HTR-8/SVneo (cell line): ENCODE data around the gene ABHD8.

ENCODE experiments used
- DNase-seq: peaks from one replicate; pipeline ENCODE4 v3.0.0; 2011; ENCODE audit warnings: low spot score, mixed read lengths; ENCODE audit not compliant: insufficient read length
- FAIRE-seq: peaks from 2 replicates; lab custom pipeline; 2011; peaks lifted over from hg19 to GRCh38; lab: Jason Lieb, UNC

The ABHD8 gene

DNA sequence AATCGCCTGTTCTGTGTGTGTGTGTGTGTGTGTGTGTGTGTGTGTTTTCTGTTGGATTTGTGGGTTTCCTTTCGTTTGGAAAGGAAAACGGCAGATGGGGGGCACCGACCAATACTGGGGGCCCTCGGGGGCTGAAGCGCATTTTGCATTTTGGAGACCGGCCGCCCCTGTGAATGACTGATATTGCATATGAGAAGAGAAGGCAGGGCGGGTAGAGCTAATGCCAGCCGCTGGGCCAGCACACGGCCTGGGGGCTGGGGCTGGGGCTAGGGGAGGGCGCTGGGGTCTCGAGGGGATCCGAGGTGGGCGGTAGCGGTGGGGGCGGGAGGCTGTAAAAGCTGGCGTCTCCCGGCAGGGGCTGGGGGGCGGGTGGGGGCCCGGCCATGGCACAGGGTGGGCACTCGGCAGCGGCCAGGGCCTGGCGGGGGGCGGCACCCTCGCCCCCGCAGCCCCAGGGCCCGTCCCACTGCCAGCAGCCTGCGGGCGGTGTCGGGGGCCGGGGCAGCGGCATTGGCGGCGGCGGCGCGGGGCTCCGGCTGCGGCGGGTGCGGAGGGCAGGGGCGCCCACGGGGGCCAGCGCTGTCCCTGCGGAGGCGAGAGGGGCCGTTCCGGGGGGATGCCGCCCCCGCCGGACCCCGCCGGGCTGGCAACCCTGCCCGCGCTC lies 20.2 kb upstream of the ABHD8 start:
- no peak for FAIRE-seq
- DNase-seq, result no peak

DNA sequence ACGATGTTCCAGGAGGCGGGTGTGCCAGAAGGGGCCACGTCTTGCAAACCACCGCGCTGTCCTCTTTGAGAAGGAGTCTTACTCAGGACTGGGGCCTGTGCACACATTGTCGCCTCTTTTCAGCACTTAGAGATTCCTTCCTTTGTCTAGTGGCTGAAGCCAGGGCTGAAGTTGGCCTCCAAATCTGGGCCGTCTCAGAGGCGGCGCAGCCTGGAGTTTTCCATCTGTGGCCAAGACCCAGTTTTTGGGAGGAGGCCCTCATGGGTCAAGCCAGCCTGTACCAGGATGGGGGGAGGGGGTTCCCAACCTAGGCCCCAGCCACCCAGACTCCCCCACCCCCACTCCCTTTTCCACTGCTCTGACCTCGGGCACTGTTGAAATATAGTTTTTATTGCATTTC lies 19.6 kb upstream of the ABHD8 start:
- FAIRE-seq (no peak), DNase-seq (no peak)

DNA sequence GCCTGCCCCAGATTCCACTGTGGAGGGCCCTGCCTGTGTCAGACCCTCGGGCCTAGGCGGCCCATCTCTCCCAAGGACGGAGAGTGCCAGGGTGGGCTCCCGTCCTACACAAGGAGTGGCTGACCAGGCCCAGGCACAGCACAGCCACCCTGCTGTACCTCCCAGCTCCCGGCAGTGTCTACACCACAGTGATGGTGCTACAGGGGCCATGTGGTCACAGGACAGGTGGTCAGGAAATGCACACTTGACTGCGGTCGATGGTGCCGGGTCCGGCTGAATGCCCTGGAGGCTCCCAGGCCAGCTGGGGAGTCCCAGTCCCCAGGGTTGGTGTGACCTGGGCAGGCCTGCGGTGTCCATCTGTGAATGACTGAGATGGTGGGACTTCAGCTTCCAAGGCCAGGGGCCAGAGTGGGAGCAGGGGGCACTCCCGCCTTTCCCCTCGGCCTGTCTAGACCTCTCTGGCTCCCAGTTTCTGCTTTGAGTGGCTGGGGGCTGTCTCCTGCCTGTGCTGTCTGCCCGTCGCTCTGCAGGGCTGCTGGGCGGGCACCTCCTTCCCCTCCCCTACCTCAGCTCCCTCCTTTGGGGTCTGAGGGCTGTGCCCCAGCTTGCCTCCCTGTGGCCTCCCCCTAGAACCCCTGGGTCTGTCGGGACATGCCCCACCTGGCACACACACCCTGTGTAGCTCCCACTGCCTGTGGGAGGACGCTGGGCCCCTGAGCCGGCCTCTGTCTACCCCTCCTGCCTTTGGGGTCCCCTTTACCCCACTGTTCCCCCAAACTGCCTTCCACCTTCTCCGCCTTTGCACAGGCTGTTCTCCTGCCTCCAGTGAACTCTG lies 18.6 kb upstream of the ABHD8 start:
- FAIRE-seq (no peak), DNase-seq (no peak)

DNA sequence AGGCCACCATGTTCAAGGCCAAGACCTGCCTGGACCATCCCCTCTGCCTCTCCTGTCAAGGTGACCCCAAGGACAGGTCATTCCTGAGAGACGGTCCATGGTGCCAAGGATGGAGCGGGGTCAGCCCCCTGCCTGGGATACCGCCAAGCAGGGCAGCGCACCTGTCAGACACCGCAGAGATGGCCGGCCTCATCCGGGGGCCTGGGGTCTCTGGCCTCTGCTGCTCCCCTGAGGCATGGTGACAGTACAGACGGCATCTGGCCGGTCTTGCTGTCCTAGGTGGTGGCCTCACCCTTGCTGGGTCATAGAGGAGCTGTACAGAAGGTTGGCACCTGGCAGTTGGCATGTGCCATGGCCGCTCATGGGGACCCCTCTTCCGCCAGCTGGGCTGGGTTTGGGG lies 17.2 kb upstream of the ABHD8 start:
- DNase-seq, result no peak

DNA sequence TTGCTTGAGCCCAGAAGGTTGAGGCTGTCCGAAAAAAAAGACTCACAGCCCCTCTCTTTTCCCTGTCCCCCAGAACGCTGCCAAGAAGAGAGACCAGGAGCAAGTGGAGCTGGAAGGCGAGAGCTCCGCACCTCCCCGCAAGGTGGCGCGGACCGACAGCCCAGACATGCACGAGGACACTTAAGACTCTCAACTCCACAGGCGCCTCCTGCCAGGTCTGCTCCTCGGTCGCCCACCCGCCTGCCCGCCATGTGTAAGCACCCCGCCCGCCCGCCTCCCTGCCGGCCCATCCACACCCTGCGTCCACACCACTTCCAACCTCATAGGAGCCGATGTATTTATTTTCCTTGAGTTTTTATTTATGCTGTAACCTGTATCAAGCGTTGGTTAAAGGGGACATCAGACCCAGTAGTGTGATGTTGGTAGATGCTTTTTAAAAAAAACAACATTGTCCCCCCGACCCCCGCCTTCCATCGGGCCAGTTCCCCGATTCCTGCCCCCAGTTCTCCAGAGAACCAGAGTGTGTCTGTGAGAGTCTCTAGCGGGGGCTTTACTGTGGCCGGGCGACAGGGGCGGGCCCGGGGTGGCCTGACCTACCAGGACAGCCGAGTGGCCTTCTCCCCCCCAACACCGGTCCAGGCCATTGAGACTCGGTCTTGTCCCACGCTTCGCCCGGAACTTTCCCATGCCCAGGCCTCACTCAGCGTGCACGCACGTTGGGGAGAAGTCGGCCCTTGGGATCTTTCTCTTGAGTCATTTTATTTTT lies 16.4 kb upstream of the ABHD8 start:
- no peak for DNase-seq
- no peak for FAIRE-seq

More for the DNA sequence above, 17.2 kb upstream of the ABHD8 start:
- FAIRE-seq, result no peak

DNA sequence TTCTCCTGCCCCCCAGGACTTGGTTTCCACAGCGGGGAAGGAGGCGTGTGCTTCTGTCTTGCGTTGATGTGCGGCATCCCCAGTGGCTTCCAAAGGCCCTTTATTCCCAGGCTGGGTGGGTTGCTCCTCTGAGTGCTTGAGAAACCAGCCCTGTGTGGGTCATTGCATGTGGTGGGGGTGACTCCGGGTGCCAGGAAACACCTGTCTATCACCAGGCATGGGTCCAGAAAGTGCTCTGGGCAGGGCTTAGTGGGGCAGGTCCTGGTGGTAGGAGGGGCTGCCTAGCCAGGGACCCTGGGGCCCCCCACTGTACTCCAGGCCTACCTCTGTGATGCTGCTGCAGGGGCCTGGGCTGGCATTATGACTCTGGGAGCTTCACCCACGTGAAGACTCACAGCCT lies 15.7 kb upstream of the ABHD8 start:
- FAIRE-seq (peak; percentile 38), DNase-seq (no peak)

DNA sequence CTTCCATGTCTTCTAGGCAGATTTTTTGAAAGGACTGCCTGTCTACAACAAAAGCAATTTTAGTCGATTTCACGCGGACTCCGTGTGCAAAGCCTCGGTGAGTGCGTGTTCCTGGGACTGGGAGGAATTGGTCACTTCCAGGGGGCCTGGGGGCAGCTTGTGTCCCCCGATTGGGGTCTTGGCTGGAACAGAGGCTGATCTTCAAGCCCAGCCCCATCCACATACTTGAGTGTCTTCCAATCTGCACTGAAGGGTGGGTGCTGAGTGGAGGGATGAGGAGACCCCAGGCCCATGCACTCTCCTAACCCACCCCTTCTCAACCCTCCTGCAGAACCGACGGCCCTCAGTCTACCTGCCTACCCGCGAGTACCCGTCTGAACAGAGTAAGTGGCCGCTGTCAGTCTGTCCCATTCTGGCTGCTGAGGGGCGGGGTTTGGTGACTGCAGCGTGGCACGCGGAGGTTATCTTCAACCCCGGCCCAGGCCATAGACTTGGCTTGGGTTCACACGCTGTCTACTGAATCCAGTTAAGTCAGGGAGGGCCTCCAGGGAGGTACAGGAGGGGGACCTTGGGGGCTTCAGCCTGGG lies 10.9 kb upstream of the ABHD8 start:
- peak; percentile 36 for FAIRE-seq
- DNase-seq, result no peak

DNA sequence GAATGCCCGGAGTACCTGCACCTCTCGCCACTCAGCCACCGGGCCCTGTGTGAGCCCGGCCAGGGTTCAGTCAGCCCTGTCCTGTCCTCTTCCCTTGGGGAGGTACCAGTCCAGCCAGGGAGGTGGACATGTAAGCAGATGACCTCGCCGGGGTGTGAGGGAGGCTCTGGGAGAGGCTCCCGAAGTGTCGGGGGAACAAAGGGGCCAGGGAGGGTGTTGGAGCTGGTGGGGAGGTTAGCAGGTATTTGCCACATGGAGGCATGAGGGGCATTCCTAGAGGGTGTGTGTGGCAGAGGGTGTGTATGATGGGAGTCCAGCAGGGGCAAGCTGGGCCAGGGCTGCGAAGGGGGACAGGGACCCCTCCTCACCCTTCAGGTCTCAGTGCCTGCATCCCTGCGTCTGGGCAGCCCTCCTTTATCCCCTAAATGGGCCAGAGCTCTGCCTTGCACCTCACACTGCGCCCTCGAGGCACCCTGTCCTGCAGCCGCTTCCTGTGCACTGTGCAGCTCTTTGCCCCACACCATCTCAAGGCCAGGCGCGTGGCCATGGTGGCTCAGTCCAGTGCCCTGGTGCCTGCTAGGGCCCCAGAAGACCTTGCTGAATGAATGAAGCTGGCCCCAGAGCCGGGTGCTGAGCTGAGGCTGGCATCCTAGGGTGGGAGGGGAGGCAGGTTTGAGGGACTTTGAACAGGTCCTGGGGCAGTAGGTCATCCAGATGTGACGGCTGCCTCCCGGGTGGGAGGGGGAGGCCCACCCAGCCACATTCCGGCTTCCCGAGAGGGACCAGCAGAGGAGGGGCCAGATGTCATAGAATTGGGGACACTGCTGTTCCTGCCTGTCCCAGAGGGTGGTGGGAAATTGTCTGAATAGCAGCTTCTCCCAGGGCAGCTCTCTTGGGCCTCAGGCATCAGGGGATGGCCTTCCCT lies 9.2 kb upstream of the ABHD8 start:
- FAIRE-seq, result no peak
- DNase-seq, result no peak

DNA sequence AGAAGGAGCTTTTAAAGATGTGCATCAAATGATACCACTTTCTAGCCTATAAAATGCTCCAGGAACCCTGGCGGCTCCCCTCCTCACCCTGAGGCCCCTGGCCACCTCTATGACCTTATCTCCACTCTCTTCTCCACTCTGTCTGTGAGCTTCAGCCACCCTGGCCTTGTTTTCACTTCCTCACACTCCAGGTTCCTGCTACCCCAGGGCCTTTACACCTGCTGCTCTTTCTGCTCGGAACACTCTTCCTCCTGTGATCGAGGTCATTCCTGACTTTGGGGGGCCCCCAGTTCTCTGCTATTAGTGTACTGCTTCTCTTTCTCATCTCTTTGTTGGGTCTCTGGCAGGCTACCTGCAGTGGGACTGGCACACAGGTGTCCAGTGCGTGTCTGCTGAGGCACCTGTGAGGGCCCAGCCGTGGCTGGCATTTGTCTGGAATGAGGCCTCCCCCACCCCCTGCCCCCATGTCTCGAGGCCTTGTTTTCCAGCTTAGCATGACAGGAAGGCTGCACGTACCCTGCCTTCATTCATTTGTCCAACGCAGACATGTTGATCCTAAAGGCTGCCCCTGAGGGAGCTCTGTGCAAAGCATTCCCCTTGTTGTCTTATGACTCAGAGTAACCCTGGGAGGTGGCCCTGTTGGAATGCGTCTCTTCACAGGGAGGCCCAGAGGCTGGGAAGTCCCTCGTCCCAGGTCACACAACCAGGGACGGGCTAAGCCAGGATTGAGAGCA lies 8.4 kb upstream of the ABHD8 start:
- DNase-seq, result peak; percentile 44
- no peak for FAIRE-seq

DNA sequence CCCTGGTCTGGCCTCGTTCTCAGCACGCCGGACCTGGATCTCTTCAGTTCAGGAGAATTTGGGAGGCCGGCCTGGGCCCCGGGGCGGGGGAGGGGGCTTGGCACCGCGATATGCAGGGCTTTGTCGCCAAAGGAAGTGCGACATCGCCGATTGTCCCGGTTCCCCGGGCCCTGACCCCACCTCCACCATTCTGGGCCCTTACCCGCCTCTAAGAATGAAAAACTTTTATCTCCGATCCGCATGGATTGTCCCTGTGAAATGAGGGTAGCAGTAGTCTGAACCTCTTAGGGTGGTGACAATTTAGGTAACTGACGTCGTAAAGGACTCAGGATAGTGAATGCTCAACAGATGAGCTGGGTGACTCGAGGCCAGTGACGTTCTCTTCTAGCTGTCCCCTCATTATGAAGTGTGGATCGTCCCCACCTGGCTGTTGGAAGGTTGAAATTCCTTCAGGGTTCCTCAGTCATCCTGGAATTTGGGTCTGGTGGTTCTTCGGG lies 6.8 kb upstream of the ABHD8 start:
- DNase-seq (no peak), FAIRE-seq (peak; percentile 28)

DNA sequence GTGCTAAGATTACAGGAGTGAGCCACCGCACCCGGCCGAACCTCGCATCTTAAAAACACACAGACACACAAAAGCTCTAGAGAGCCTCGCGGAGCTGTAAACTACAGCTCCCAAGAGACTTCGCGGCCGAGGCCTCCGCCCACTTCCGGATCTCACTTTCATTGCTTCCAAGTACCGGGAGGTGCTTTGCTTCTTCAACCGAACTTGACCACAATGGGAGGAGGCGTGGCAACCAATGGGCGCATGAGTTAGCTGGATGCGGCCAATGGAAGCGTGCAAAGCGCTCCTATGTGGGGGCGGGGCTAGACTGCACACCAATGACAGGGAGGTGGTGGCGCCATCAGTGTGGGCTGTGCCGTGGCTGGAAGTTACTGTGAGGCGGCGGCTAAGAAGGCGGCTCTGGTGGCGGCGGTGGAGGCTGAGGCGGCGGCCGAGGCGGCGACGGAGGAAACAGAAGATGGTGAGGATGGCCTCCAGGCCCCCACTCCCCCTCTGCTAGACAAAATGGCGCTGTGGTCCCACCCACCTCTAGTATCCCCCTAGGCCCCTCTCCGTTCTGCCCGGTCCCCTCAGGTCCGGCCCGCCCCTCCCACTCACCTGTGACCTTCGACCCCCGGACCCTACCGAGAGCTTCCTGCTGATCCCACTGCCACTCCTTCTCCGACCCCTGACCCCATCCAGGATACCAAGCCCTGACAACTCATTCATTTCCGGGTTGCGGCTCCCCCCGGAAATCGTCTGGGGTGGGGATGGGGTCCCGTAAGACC lies 6.2 kb upstream of the ABHD8 start, which contains the start of gene DDA1:
TSS of gene DDA1 (plus strand) at position 366 of the 767 bp plus-strand sequence. CDS start at position 458, 92 bp downstream.
- peak; percentile 99 for FAIRE-seq
- peak; percentile 99 for DNase-seq

DNA sequence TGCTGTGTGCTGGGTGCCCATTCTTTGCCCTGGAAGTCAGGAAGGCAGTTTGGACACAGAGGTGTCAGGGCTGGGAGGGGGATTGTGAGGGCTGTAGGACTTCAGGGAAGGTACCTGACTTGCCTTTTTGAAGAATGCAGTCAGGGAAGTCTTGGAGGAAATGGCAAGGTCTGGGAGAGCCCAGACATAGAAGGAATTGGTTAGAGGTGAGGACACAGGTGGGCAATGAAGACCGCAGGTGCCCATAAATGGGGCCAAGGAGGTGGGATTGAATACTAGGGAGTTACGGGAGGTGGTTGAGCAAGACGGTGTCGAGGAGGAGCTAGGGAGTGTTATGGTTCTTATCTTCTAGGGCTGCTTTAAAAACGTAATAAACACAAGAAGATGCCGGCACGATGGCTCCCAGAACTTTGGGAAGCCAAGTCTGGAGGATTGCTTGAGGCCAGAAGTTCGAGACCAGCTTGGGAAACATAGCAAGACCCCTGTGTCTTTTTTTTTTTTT lies 4.7 kb upstream of the ABHD8 start:
- FAIRE-seq (no peak), DNase-seq (no peak)

DNA sequence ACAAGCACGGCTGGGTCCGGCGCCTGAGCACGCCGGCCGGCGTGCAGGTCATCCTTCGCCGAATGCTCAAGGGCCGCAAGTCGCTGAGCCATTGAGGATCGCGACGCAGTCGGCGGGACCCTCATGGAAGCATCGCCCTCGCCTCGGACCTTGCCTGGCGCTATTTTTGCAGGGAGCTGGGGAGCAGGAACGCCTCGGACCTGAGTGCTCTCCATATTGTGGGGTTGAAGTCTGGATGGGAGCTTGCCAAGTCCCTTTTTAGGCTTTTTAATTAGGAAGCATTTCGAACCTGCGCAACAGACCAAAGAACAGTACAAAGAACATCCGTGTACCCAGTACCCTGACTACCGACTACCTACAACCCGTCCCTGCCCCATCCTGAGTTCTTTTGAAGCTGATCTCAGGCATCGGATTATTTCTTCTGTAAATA lies 3.1 kb upstream of the ABHD8 start:
- DNase-seq (no peak), FAIRE-seq (peak; percentile 40)

DNA sequence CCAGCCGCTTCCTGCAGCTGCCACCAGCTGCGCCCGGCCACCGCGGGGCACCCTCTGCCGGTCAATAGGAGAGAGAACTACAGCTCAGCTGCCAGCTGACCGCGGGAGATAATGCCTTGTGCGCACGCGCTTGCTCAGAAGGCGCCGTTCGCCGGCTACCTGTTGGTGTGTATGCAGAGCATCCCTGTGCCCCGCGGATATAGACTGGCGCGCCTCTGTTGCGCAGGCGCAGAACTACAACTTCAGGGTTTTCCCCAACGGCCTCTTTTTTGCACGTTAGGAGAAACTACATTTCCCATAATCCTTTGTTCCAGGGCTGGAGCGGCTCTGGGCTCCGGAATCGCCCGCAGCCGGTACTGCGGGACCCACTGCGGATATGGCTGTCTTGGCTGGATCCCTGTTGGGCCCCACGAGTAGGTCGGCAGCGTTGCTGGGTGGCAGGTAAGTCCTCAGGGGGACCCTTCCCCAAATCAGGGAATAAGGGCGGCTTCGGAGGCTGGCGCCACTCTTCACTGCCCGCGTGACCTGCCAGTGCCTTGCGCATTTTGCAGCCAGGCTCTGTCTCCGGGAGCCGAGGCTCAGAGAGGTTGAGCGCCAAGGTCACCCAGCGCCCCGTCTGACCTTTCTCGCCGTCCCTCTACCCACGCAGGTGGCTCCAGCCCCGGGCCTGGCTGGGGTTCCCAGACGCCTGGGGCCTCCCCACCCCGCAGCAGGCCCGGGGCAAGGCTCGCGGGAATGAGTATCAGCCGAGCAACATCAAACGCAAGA lies 2.5 kb upstream of the ABHD8 start, which contains the start of gene MRPL34:
TSS of gene MRPL34 (plus strand) at position 356 of the 768 bp plus-strand sequence. CDS start at position 377, 21 bp downstream.
- FAIRE-seq, result peak; percentile 98
- DNase-seq, result peak; percentile 97

DNA sequence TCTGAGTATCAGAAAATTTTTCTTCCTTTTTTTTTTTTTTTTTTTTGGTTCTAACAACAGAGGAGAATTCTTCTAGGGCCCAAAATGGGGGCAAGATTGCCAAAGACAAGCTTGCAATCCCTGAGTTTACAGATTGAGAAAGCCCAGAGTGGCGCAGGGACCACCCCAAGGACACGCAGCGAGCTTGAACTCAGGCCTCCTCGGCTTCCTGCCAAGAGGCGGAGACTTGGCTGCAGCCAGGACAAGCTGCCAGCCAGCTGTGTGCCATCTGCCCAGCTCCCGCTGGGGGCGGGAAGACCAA lies 1.9 kb upstream of the ABHD8 start:
- DNase-seq, result no peak
- no peak for FAIRE-seq

DNA sequence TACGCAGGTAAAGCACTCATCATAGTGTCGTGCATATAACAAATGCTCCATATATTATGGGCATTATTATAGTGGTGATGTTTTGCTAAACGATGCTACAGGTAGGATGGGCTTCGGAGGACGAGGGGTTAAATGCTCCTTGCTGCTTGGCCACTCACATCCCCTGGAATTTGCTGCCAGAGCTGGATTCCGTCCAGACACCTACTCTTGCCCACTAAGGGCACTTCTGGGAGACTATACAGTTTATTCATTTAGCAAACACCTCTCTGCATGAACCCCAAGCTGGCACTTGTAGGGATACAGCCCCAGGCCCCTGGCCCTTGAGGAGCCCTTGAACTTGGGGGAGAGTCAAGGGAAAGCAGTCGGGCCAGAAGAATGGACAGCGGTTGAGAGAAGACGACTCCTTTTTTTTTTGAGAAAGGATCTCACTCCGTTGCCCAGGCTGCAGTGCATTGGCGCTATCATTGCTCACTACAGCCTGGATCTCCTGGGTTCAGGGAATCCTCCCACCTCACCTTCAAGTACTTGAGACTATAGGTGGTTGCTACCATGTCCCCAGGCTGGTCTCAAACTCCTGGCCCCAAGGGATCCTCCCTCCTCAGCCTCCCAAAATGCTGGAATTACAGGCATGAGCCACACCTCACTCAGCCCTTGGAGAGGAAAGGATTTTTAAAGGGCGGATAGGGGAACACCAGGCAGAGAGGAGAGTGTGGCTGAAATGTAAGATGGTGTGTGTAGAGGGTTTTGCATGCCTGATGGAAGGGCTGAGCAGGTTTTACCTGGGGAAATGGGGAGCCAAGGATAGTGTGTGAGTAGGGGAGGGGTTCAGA lies 1.4 kb upstream of the ABHD8 start:
- FAIRE-seq (no peak), DNase-seq (no peak)
